ENCODE results near the gene MGA.
A peak's percentile ranks its signal among the peaks of the same experiment; 100 is the strongest.

MGA gene

DNA sequence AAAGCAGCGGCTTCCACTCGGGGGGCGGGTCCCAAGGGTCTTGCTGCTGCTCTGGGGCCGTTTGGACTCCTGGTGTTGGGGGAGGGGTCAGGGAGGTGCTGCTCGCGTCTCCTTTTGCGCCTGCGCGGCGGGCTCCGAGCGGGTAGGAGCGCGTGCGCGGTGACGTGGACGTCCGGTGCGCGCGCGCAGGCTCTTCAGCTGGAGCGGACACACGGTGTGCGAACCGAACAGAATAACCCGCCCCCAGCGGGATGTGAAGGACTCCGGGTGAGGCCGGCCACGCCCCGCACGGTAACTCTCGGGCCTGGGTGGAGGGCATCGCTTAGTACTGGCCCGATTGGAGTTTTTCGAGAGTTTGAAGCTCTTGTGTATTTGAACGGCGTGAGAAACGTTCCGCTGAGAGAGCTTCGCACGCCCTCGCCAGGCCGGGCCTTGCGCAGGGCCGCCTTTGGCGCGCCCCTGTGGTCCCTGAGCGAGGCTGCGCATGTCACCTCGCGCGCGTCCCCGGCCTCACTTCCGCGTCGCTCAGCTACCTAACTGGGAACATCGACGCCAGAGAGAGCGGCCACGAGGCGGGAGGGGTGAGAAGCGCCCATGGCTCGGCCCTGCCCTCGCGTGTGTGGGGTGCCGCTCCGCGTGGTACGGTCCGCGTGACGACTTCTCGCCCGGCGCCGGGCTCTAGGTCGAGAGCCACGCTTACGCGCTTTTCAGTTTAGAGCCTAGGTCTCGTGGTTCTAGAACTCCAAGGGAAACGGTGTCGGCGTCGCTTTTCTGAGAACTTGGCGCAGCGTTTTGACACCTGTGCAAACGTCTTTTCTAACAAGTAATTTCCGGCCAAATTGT, at the start of gene MGA:
TSS of gene MGA (plus strand) at position 171 of the 843 bp plus-strand sequence.
- DNase-seq = peak; percentile 94 to 95

- peak in 1 of 2 donors; percentile 1 for DNase-seq
These were observed 39.5 kb upstream of the MGA start for GRCh38 chr15:41620536-41621199.

- DNase-seq = peak; percentile 83 to 86
These were observed 38.7 kb upstream of the MGA start for GRCh38 chr15:41621200-41622193.

DNA sequence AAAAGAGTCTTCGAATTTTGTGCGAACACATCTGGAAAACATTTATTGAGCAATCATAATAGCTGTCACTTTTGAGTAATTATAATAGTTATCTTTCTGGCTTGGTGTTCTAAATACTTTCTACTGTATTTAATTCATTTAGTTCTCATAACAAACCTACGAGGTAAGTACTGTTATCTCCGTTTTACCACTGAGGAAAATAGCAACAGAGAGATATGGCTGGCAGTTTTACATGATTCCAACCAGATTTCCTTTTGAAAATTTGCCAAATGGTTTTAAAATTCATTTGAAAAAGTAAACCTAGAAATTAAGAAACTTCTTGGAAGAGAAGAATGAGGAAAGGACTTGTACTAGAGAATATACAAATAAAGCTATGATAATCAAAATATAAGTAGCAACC, 37.3 kb upstream of the MGA start:
- DNase-seq = no peak

- DNase-seq = no peak
These were observed 33.0 kb upstream of the MGA start for GRCh38 chr15:41627203-41627602.

- no peak for DNase-seq
These were observed 30.7 kb upstream of the MGA start for GRCh38 chr15:41629463-41629862.

DNA sequence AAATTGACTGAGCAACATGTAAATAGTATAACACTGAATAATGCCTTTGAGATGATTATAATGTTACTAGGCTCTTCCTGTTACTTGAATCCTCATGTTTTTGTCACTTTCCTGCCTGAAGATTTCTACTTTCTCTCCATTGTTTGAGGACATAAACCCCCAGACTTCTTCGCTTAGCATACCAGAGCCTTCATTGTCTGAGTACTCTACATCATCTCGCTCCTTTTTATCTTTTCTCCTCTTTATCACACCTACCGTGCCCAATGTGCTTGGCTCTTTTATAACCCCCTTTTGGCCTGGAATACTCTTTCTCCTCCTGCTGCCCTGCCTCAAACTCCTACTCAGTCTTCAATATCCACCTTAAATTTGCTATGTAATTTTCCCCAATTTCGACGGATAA, 30.3 kb upstream of the MGA start:
- no peak for DNase-seq

GRCh38 chr15:41630616-41631217, 29.5 kb upstream of the MGA start:
- DNase-seq = no peak

DNA sequence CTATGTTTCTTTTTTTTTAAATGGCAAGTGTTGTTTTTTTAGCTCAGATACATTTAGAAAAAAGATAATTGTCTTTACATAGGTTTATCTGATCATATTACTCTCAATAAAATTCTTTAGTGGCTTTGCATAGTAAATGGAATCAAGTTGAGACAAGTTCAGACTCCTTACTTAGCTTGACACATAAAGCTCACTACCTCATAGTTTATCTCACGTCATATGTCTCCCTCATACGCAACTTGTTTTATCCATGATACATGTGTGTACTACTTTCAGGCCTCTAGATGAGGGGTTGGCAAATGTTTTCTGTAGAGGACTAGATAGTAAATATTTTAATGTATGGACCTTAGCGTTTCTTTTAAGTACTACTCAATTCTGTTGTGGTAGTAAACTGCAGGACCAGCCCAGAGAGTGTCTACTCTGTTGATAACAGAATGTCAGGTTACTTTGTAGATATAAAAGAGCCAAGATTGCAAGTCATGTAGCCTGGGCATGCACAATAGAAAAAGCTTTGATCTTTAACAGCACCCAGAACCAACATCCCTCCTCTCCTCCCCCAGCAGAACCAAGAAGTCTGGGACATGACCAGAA, 28.2 kb upstream of the MGA start:
- no peak for DNase-seq

DNA sequence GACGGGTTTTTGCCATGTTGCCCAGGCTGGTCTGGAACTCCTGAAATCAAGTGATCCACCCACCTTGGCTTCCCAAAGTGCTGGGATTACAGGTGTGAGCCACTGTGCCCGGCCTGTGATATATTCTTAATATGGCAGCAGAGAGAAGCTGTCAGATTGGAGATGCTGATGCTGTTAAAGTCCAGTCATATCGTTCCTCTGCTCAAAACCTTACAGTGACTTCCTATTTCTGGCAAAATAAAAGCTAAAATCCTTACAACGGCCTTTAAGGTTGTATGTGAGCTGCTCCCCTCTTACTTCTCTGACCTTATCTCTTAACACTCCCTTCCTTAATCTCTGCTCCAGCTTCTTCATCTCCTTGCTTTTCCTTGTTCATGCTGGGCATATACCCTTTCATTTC, 26.6 kb upstream of the MGA start:
- no peak for DNase-seq

DNA sequence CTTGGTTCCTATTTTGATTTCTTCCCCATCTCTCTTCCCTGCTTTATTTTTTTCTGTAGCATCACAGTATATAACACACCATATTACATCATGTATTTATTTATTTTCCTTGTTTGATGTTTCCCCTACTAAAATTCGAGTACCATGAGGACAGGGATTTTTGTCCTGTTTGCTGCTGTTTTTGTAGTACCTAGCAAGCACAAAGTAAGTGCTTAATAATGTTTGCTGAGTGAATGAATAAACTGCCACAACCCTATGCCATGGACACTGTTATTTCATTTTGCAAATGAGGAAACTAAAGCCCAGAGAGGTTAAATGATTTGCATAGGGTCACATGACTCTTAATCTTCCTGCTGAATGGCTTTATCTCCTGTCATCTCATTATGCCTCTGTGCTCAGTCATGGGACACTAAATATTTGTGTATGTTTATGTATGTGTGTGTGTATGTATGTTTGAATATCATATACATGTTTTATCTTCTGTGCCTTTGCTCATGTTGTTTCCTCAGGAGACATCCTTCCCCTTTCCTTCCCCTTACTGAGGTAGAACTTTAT, 26.1 kb upstream of the MGA start:
- DNase-seq = no peak

GRCh38 chr15:41637086-41637485, 23.1 kb upstream of the MGA start:
- no peak for DNase-seq

DNA sequence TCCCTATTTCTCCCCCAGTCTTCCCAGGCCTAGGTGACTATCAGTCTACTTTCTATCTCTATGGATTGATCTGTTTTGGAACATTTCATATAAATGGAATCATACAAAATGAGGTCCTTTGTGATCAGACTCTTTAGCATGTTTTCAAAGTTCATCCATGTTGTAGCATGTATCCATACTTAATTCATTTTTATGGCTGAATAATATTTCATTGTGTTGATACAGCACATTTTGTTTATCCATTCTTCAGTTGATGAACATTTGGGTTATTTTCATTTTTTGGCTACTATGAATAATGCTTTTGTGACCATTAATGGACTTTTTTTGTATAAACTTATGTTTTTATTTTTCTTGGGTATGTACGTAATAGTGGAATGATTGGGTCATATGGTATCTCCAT, 19.2 kb upstream of the MGA start:
- DNase-seq = no peak

DNA sequence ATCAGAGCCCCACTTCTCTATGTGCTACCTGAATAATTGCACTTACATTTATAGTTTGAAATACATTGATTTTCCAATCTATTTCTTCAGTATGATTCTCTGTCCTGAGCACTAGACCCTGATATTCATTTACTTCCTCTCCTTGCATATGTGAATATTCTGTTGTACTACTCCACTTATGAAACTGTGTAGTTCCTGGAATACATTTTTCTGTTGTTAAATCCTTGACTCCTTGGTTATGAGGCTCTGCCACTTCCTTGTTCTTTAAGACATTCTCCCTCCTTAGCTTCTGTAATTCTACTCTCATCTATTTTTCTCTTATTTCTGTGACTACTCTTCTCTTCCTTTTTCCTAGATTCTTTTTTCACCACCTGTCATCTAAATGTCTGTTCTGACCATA, 12.9 kb upstream of the MGA start:
- DNase-seq = no peak

- no peak for DNase-seq
These were observed 12.1 kb upstream of the MGA start for GRCh38 chr15:41648097-41648496.

DNA sequence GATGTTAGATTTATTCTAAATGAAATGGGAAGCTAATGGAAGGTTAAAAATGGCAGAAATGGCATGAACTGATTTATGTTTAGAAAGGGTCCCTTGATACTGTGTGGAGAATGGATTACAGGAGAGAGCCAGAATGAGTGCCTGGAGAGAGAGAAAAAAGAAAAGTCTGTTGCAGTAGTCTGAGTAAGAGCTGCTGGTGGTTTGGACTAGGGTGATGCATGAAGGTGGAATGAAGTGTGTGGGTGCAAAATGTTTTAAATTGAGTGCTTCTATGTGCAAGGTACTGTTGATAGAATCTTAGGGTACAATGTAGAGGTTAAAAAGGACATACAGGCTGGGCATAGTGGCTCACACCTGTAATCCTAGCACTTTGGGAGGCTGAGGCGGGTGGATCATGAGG, 11.4 kb upstream of the MGA start:
- no peak for DNase-seq

DNA sequence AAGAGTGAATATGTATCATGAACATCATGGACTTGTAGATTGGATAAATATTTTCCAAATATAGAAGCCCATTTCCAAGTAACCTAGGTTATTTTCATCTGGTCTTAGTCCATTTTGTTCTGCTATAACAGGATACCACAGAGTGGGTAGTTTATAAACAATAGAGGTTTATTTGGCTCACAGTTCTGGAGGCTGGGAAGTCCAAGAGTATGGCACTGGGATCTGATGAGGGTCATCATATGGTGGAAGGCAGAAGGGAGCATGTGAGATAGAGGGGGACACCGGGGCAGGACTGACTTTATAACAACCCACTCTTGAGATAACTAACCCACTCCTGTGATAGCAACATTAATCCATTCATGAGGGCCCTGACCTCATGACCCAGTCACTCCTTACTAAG, 9.4 kb upstream of the MGA start:
- no peak for DNase-seq

DNA sequence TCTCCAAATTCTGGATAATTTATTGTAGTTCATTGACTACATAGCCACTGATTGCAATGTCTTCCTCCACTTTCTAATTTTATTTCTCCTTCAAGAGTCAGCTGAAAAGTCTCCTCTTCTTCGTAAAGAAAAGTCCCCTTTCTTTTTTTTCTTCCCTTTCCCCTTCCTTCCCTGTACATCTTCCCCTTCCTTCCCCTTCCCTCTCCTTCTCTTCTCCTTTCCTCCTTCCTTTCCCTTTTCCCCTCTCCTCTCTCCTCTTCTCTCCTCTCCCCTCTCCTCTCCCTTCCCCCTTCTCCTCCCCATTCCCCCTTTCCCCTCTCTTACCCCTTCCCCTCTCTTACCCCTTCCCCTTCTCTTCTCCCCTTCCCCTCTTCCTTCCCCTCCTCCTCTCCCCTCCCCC, 8.8 kb upstream of the MGA start:
- no peak for DNase-seq

DNA sequence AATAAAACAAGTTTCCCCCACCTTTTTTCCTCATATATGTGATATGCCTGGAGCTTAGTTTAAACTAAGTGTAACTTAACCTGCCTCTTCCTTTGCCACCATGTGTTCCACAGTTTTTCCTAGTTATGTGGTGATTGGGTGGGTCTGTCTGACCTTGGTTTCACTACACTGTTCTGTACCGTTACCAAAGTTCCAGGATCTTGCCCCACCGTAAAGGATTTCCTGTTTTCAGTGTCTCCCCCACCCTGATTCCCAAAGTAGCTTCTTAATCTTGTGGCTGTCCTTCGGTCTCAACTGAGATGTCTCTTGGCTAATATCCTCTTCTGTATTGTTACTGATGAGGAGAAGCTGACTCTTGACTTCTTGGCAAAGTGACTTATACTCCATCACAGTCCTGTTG, 6.4 kb upstream of the MGA start:
- no peak for DNase-seq

DNA sequence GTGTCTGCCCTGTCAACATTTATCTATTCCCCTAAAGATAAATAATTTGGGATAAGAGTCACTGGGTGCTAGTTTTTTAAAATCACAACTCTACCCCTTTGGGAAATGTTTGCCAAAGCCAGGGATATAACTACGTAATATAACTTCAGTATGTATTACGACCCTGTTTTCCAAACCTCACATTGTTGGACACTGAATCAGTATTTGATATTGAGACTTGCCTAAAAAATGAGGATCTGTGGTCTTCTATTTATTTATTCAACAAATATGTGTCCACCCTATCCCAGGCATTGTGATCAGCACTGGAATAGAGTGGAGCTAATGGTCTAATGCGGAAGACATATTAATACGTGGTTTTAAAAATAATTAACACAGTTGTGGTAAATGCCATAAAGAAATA, 4.5 kb upstream of the MGA start:
- no peak for DNase-seq

DNA sequence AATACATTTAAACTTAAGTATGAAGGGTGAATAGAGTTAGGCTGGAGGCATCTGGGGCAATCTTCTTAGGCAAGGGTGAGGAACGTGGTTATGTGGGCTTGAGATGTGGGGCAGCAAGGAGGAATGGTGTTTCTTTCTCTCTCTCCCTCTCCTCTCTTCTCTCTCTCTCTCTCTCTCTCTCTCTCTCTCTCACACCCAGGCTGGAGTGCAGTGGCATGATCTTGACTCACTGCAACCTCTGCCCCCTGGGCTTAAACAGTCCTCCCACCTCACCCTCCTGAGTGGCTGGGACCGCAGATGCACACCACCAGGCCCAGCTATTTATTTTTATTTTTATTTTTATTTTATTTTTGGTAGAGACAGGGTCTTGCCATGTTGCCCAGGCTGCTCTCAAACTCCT, 4.0 kb upstream of the MGA start:
- DNase-seq = no peak

GRCh38 chr15:41658689-41659088, 1.5 kb upstream of the MGA start:
- no peak for DNase-seq
